ENCODE data around the gene SRGAP3. TPM values are rescaled to one million over a fixed set of nuclear protein-coding genes. Genes with fewer than 3 reads are reported as not detected.
A peak's percentile ranks its signal among the peaks of the same experiment; 100 is the strongest.

SRGAP3 gene
- total and polyA plus RNA-seq, 2 experiments from 2014 or later = 0.89 to 1.7 TPM

GRCh38 chr3:8984081-8984480 lies 265.4 kb downstream of the SRGAP3 start:
- no peaks in the 10 kb centered on the region for H3K9me2 ChIP-seq (ENCODE audit: insufficient read depth)

DNA sequence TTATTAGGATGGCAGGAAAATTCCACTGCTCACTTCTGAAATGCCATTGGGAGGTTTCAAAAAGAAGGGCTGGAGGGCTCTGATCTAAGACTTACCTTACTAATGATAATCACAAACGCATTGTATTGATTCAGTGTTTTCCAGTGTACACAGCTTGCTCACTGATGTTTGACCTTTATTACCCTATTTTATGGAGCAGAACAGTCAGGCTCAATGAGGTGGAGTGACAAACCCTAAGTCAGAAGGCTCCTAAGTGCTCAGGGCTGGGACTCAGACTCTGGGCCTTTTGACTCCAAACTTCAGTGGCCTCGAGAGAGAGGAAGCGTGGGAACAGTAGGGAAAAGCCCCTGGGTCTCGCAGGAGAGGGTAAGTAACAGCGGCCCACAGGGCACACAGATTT lies 265.9 kb downstream of the SRGAP3 start:
- DNase-seq = no peak
- Histone ChIP-seq H3K4me2 (ENCODE audit: unreplicated experiment) (no peak overlapping the region), H3F3A (ENCODE audit: insufficient read depth) (no peaks in the 10 kb centered on the region), H2AFZ (no peak overlapping the region), H3K9me3 (ENCODE audit: low read depth) (no peaks in the 10 kb centered on the region), H3K79me2 (ENCODE audit: insufficient read depth) (no peaks in the 10 kb centered on the region), H4K20me1 (ENCODE audit: insufficient read depth) (no peaks in the 10 kb centered on the region), H3K9ac (no peak overlapping the region), H3K9me2 (ENCODE audit: insufficient read depth) (no peaks in the 10 kb centered on the region), H3K4me3 (no peak overlapping the region), H3K4me1 (ENCODE audit: insufficient read depth) (no peaks in the 10 kb centered on the region), H3K27me3 (replicated peaks; ENCODE audit: insufficient read depth) (no peaks in the 10 kb centered on the region), H3K36me3 (ENCODE audit: low read depth) (no peaks in the 10 kb centered on the region), H3K27ac (no peak overlapping the region)
- 95 to 100% methylated on average over 5 of the region's 5 CpGs for WGBS, 2 experiments (ENCODE audit: low coverage in 1 of 2, low lambda C conversion rate in 2 of 2, missing lambda C conversion rate in 2 of 2)
- no peak for TF ChIP-seq EZH2 (IDR thresholded peaks at IDR 0.05; ENCODE audit: insufficient read depth, poor library complexity, severe bottlenecking)
- TF ChIP-seq EZH2phosphoT487 (IDR thresholded peaks at IDR 0.05; ENCODE audit: insufficient read depth, low read depth) = no peak
- in situ Hi-C loops (cut with MboI) = loop anchor here (5.0 kb wide), 1 partner anchor 319 kb away; no protein-coding TSS in a partner anchor

More at GRCh38 chr3:8984081-8984480, 265.4 kb downstream of the SRGAP3 start:
- Histone ChIP-seq H3K4me3 (no peak overlapping the region), H2AFZ (no peak overlapping the region), H3K27ac (no peak overlapping the region), H3K4me2 (ENCODE audit: unreplicated experiment) (no peak overlapping the region), H4K20me1 (ENCODE audit: insufficient read depth) (no peaks in the 10 kb centered on the region), H3K9me3 (ENCODE audit: low read depth) (no peaks in the 10 kb centered on the region), H3K79me2 (ENCODE audit: insufficient read depth) (no peaks in the 10 kb centered on the region), H3K4me1 (ENCODE audit: insufficient read depth) (no peaks in the 10 kb centered on the region), H3F3A (ENCODE audit: insufficient read depth) (no peaks in the 10 kb centered on the region), H3K36me3 (ENCODE audit: low read depth) (no peaks in the 10 kb centered on the region), H3K9ac (no peak overlapping the region), H3K27me3 (replicated peaks; ENCODE audit: insufficient read depth) (no peaks in the 10 kb centered on the region)
- 76 to 85% methylated on average over 6 of the region's 6 CpGs for WGBS, 2 experiments (ENCODE audit: low coverage in 1 of 2, low lambda C conversion rate in 2 of 2, missing lambda C conversion rate in 2 of 2)
- no peak for DNase-seq
- TF ChIP-seq EZH2 (IDR thresholded peaks at IDR 0.05; ENCODE audit: insufficient read depth, poor library complexity, severe bottlenecking) (no peak), EZH2phosphoT487 (IDR thresholded peaks at IDR 0.05; ENCODE audit: insufficient read depth, low read depth) (no peak)
- in situ Hi-C loops (cut with MboI) = loop anchor here (5.0 kb wide), 1 partner anchor 318 kb away; no protein-coding TSS in a partner anchor

DNA sequence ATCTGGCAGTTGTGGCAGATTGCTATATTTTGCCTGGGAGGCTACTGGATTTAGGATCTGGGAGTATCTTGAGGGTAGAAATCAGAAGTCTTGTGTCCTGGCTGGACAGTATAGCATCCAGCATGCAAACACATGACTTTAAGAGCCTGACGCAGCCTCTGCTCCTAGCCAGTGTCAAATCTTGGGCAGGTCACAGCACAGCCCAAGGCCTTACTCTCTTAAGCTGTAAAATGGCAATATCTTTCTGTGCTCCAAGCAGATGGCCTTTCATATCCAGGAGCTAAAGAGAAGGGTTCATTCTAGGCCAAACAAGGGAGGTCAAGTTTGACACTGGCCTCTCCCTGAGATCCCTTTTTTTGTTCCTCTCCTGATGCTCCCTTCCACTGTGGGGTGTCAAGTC lies 266.4 kb downstream of the SRGAP3 start:
- 71 to 81% methylated on average over 1 of the region's 1 CpG for WGBS, 2 experiments (ENCODE audit: low coverage in 1 of 2, low lambda C conversion rate in 2 of 2, missing lambda C conversion rate in 2 of 2)
- no peak overlapping the region for H3K9ac ChIP-seq
- no peaks in the 10 kb centered on the region for H3F3A ChIP-seq (ENCODE audit: insufficient read depth)
- no peak for DNase-seq
- no peak overlapping the region for H2AFZ ChIP-seq
- no peak for TF ChIP-seq EZH2 (IDR thresholded peaks at IDR 0.05; ENCODE audit: insufficient read depth, poor library complexity, severe bottlenecking)
- no peak for TF ChIP-seq EZH2phosphoT487 (IDR thresholded peaks at IDR 0.05; ENCODE audit: insufficient read depth, low read depth)
- H3K4me1 ChIP-seq (ENCODE audit: insufficient read depth) = no peaks in the 10 kb centered on the region
- no peaks in the 10 kb centered on the region for H4K20me1 ChIP-seq (ENCODE audit: insufficient read depth)
- no peak overlapping the region for H3K4me2 ChIP-seq (ENCODE audit: unreplicated experiment)
- no peaks in the 10 kb centered on the region for H3K79me2 ChIP-seq (ENCODE audit: insufficient read depth)
- no peaks in the 10 kb centered on the region for H3K36me3 ChIP-seq (ENCODE audit: low read depth)
- no peaks in the 10 kb centered on the region for H3K27me3 ChIP-seq (replicated peaks; ENCODE audit: insufficient read depth)
- in situ Hi-C loops (cut with MboI) = loop anchor here (5.0 kb wide), 1 partner anchor 319 kb away; no protein-coding TSS in a partner anchor
- no peak overlapping the region for H3K27ac ChIP-seq
- H3K9me2 ChIP-seq (ENCODE audit: insufficient read depth) = no peaks in the 10 kb centered on the region
- H3K9me3 ChIP-seq (ENCODE audit: low read depth) = no peaks in the 10 kb centered on the region
- no peak overlapping the region for H3K4me3 ChIP-seq

DNA sequence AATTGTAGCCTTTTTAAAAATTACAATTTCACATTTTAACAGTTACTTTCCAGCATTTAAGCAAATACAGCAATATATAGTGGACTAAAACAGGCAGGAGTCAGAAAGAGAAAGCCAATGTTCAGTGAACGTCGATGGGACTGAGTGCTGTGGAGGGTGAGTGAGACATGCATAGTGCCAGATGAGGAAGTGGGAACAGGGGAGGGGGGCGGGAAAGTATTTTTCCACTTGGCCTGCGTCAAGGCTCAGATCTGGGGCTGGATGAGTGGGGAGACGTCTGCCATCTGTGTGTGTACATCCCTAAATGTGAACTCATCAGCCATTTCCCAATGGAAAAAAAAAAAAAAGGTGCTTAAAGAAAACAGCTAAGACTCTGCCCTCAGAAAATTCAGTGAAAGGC lies 266.9 kb downstream of the SRGAP3 start:
- Histone ChIP-seq H2AFZ (no peak overlapping the region), H3F3A (ENCODE audit: insufficient read depth) (no peaks in the 10 kb centered on the region), H3K27me3 (replicated peaks; ENCODE audit: insufficient read depth) (no peaks in the 10 kb centered on the region), H3K9me3 (ENCODE audit: low read depth) (no peaks in the 10 kb centered on the region), H3K79me2 (ENCODE audit: insufficient read depth) (no peaks in the 10 kb centered on the region), H3K4me1 (ENCODE audit: insufficient read depth) (no peaks in the 10 kb centered on the region), H4K20me1 (ENCODE audit: insufficient read depth) (no peaks in the 10 kb centered on the region), H3K27ac (no peak overlapping the region), H3K4me3 (no peak overlapping the region), H3K36me3 (ENCODE audit: low read depth) (no peaks in the 10 kb centered on the region), H3K4me2 (ENCODE audit: unreplicated experiment) (no peak overlapping the region), H3K9ac (no peak overlapping the region), H3K9me2 (ENCODE audit: insufficient read depth) (no peaks in the 10 kb centered on the region)
- peak; percentile 29 for DNase-seq
- WGBS, 2 experiments (ENCODE audit: low coverage in 1 of 2, low lambda C conversion rate in 2 of 2, missing lambda C conversion rate in 2 of 2) = 24% methylated on average over 4 to 5 of the region's 5 CpGs
- no peak for TF ChIP-seq EZH2phosphoT487 (IDR thresholded peaks at IDR 0.05; ENCODE audit: insufficient read depth, low read depth)
- no peak for TF ChIP-seq EZH2 (IDR thresholded peaks at IDR 0.05; ENCODE audit: insufficient read depth, poor library complexity, severe bottlenecking)
- in situ Hi-C loops (cut with MboI) = loop anchor here (5.0 kb wide), 1 partner anchor 320 kb away; no protein-coding TSS in a partner anchor
